Astrocyte (in vitro differentiated cells and primary cell): Measurements from ENCODE around the gene G6PC3. TPM values are rescaled to one million over a fixed set of nuclear protein-coding genes. Genes with fewer than 3 reads are reported as not detected.

Experiments used
- DNase-seq: peaks from one replicate; pipeline ENCODE4 v3.0.0-alpha.2; 2010; ENCODE audit warnings: low read depth
- FAIRE-seq: peaks from 2 replicates; lab custom pipeline; 2011; peaks lifted over from hg19 to GRCh38; lab: Jason Lieb, UNC
- H2AFZ ChIP-seq: 2 replicates; pipeline ENCODE4 v1.6.0; 2012; ENCODE audit warnings: low read depth, low read length, inconsistent platforms
- H3K27ac ChIP-seq: 2 replicates; pipeline ENCODE4 v1.5.1; 2011; ENCODE audit warnings: low read depth, low read length, inconsistent platforms
- H3K27me3 ChIP-seq: 2 replicates; pipeline ENCODE4 v1.6.0; 2011; ENCODE audit warnings: low read length, inconsistent platforms; ENCODE audit not compliant: insufficient read depth
- H3K36me3 ChIP-seq: 2 replicates; pipeline ENCODE4 v1.5.1; 2011; ENCODE audit warnings: low read length, inconsistent platforms; ENCODE audit not compliant: insufficient read depth
- H3K4me1 ChIP-seq: 2 replicates; pipeline ENCODE4 v1.5.1; 2011; ENCODE audit warnings: low read length, inconsistent platforms; ENCODE audit not compliant: insufficient read depth
- H3K4me2 ChIP-seq: 2 replicates; pipeline ENCODE4 v1.6.0; 2012; ENCODE audit warnings: low read length, inconsistent platforms
- H3K4me3 ChIP-seq: 2 replicates; pipeline ENCODE4 v1.5.1; 2011; ENCODE audit warnings: low read depth, mild to moderate bottlenecking, low read length, inconsistent platforms; ENCODE audit not compliant: insufficient read depth
- H3K79me2 ChIP-seq: 2 replicates; pipeline ENCODE4 v1.6.0; 2012; ENCODE audit warnings: mild to moderate bottlenecking, low read length, inconsistent platforms; ENCODE audit not compliant: insufficient read depth
- H3K9ac ChIP-seq: 2 replicates; pipeline ENCODE4 v1.6.0; 2012; ENCODE audit warnings: mild to moderate bottlenecking, low read length, inconsistent platforms
- H3K9me3 ChIP-seq: 2 replicates; pipeline ENCODE4 v1.5.1; 2012; ENCODE audit warnings: low read depth, mild to moderate bottlenecking, low read length, inconsistent platforms; ENCODE audit not compliant: insufficient read depth
- H4K20me1 ChIP-seq: 2 replicates; pipeline ENCODE4 v1.6.0; 2012; ENCODE audit warnings: low read length, inconsistent platforms; ENCODE audit not compliant: insufficient read depth
- H3K27ac Mint-ChIP-seq: one replicate; pipeline ENCODE4 v1.8.0; 2021; ENCODE audit warnings: mild to moderate bottlenecking, mixed read lengths; ENCODE audit not compliant: unreplicated experiment
- H3K27me3 Mint-ChIP-seq: one replicate; pipeline ENCODE4 v1.8.0; 2021; ENCODE audit warnings: low read depth, mixed read lengths; ENCODE audit not compliant: unreplicated experiment
- H3K36me3 Mint-ChIP-seq: one replicate; pipeline ENCODE4 v1.8.0; 2021; ENCODE audit warnings: low read depth, mixed read lengths; ENCODE audit not compliant: unreplicated experiment
- H3K4me1 Mint-ChIP-seq: one replicate; pipeline ENCODE4 v1.8.0; 2021; ENCODE audit warnings: low read depth, mixed read lengths; ENCODE audit not compliant: unreplicated experiment
- H3K4me3 Mint-ChIP-seq: one replicate; pipeline ENCODE4 v1.8.0; 2021; ENCODE audit warnings: mild to moderate bottlenecking, moderate library complexity, mixed read lengths; ENCODE audit not compliant: unreplicated experiment
- H3K9me3 Mint-ChIP-seq: one replicate; pipeline ENCODE4 v1.8.0; 2021; ENCODE audit warnings: mild to moderate bottlenecking, mixed read lengths; ENCODE audit not compliant: unreplicated experiment
- EZH2 ChIP-seq: IDR thresholded peaks from 2 replicates; pipeline ENCODE4 v1.6.1; 2012; ENCODE audit warnings: mild to moderate bottlenecking, low read length, inconsistent platforms; ENCODE audit not compliant: insufficient read depth
- total RNA-seq: library from RNA; stranded (reverse); gene quantifications from 2 replicates; pipeline ENCODE4 v1.2.1, GENCODE V29; 2021
- TF ChIP-seq, protein P1 (sequence below): IDR thresholded peaks from 2 replicates; pipeline ENCODE4 v1.5.1; 2011; ENCODE audit warnings: low read depth, mild to moderate bottlenecking, inconsistent platforms, low read length, moderate library complexity; ENCODE audit not compliant: insufficient read depth

Gene G6PC3
- total RNA-seq, 1 donor from 2014 or later = 94.5 TPM

DNA sequence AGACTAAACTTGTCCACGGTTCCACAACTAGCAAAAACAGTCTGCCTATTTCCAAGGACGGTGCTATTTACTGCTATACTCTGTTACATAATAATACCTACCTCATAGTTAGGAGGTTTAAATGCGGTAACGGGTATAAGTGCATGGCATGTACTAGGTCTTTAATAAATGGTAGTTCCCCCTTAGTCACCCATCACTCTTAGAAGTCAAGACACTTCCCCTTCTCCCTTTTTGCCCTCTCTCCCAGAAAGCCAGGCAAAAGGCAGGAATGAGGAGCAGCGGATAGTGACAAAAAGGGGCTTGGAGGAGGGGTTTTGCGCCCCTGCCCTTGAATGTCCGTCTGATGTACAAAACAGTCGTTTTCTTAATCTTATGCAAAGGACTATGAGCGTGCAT, 3.0 kb upstream of the G6PC3 start:
- TF ChIP-seq EZH2 = no peak
- TF ChIP-seq, protein P1, sequence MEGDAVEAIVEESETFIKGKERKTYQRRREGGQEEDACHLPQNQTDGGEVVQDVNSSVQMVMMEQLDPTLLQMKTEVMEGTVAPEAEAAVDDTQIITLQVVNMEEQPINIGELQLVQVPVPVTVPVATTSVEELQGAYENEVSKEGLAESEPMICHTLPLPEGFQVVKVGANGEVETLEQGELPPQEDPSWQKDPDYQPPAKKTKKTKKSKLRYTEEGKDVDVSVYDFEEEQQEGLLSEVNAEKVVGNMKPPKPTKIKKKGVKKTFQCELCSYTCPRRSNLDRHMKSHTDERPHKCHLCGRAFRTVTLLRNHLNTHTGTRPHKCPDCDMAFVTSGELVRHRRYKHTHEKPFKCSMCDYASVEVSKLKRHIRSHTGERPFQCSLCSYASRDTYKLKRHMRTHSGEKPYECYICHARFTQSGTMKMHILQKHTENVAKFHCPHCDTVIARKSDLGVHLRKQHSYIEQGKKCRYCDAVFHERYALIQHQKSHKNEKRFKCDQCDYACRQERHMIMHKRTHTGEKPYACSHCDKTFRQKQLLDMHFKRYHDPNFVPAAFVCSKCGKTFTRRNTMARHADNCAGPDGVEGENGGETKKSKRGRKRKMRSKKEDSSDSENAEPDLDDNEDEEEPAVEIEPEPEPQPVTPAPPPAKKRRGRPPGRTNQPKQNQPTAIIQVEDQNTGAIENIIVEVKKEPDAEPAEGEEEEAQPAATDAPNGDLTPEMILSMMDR = no peak
- Mint-ChIP-seq H3K9me3 (no peaks in the 10 kb centered on the region), H3K4me1 (peaks cover 28% of the 10 kb centered on the region), H3K4me3 (no peak overlapping the region), H3K27me3 (no peaks in the 10 kb centered on the region), H3K27ac (peak overlapping the region; percentile 47), H3K36me3 (peaks cover 11% of the 10 kb centered on the region)
- Histone ChIP-seq H3K9me3 (no peaks in the 10 kb centered on the region), H3K4me2 (no peak overlapping the region), H3K4me3 (no peak overlapping the region), H3K4me1 (peaks cover 14% of the 10 kb centered on the region), H3K36me3 (peaks cover 7% of the 10 kb centered on the region), H4K20me1 (peaks cover 33% of the 10 kb centered on the region), H3K27ac (no peak overlapping the region), H3K79me2 (peaks cover 57% of the 10 kb centered on the region), H2AFZ (no peak overlapping the region), H3K27me3 (no peaks in the 10 kb centered on the region), H3K9ac (no peak overlapping the region)
- FAIRE-seq (no peak), DNase-seq (no peak)

DNA sequence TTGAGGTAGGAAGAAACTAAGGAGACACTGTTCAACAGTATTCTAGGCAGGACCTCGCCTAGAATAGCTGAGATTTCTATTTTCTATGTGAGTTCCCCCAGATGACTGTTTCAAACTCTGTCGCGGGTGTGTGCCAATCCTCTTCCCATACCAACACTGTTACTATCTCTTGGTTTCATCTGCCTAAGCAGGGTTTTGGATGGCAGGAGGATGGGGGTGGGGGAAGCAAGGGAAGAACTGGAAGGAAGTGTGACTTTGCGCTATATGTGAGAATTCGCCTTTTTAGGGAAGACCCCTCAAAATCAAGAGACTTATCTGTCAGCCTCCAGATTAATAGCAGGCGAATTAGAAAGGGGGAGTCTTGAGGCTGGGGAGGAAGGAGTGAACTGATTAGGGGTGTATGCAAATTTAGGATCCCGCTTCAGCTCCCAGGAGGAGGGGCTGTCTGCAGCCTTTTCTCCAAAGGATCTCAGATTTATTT, 521 bp upstream of the G6PC3 start:
- Histone ChIP-seq H2AFZ (peak overlapping the region; percentile 59), H3K4me2 (peak overlapping the region; percentile 90), H3K36me3 (no peaks in the 10 kb centered on the region), H3K9me3 (no peaks in the 10 kb centered on the region), H3K9ac (peak overlapping the region; percentile 93), H3K4me1 (peaks cover 14% of the 10 kb centered on the region), H3K4me3 (peak overlapping the region; percentile 50), H4K20me1 (peaks cover 24% of the 10 kb centered on the region), H3K79me2 (peaks cover 43% of the 10 kb centered on the region), H3K27ac (peak overlapping the region; percentile 95), H3K27me3 (no peaks in the 10 kb centered on the region)
- H3K27me3 Mint-ChIP-seq = no peaks in the 10 kb centered on the region
- H3K4me1 Mint-ChIP-seq = peaks cover 12% of the 10 kb centered on the region
- TF ChIP-seq, protein P1 = no peak
- no peak for TF ChIP-seq EZH2
- H3K9me3 Mint-ChIP-seq = no peaks in the 10 kb centered on the region
- peak overlapping the region; percentile 97 for H3K4me3 Mint-ChIP-seq
- peaks cover 2% of the 10 kb centered on the region for H3K36me3 Mint-ChIP-seq
- H3K27ac Mint-ChIP-seq = peak overlapping the region; percentile 97
- DNase-seq (no peak), FAIRE-seq (no peak)

DNA sequence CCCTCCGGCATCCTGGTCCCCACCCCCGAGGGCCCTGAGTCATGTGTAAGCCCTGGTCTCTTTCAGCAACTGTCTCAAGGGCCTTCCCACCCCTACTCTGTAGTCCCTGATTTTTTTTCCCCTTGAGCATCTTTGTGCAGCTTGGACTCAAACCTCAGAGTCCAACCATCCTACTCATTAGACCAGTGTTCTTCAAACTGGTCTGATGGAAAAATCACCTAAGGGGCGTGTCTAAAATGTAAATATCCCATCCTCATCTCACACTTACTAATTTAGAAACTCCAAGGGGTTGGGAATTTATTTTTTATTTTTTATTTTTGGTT, 624 bp downstream of the G6PC3 start:
- FAIRE-seq (peak; percentile 52), DNase-seq (peak; percentile 80)
- Mint-ChIP-seq H3K27me3 (no peaks in the 10 kb centered on the region), H3K4me1 (peaks cover 12% of the 10 kb centered on the region), H3K36me3 (peaks cover 5% of the 10 kb centered on the region), H3K27ac (peak overlapping the region; percentile 97), H3K4me3 (peak overlapping the region; percentile 97), H3K9me3 (no peaks in the 10 kb centered on the region)
- Histone ChIP-seq H3K9me3 (no peaks in the 10 kb centered on the region), H3K4me3 (peak overlapping the region; percentile 78), H3K79me2 (peaks cover 32% of the 10 kb centered on the region), H3K9ac (peak overlapping the region; percentile 93), H2AFZ (peak overlapping the region; percentile 82), H3K27ac (peak overlapping the region; percentile 95), H3K4me1 (peaks cover 14% of the 10 kb centered on the region), H3K36me3 (no peaks in the 10 kb centered on the region), H3K27me3 (no peaks in the 10 kb centered on the region), H4K20me1 (peaks cover 14% of the 10 kb centered on the region), H3K4me2 (peak overlapping the region; percentile 90)
- TF ChIP-seq EZH2 = no peak
